ENCODE results near the gene B3GNT7. TPM values are rescaled to one million over a fixed set of nuclear protein-coding genes. Genes with fewer than 3 reads are reported as not detected.
"Not testable (repeated sequence)": the region's sequence is repeated elsewhere in the genome, so short reads cannot be mapped to it uniquely, and the experiment has no call there.

B3GNT7 gene
- total RNA-seq, 2 experiments from 2014 or later = 7.8 to 8.7 TPM

GRCh38 chr2:231429152-231429551 lies 33.6 kb downstream of the B3GNT7 start:
- Histone ChIP-seq H3K27ac (ENCODE audit: low read depth, low read length, poor library complexity, severe bottlenecking) (no peak overlapping the region), H3K9me2 (ENCODE audit: insufficient read depth, low read length) (no peaks in the 10 kb centered on the region), H3K4me2 (ENCODE audit: low read length) (no peak overlapping the region), H3K4me3 (ENCODE audit: low read depth, low read length, poor library complexity, severe bottlenecking) (no peak overlapping the region), H4K20me1 (ENCODE audit: insufficient read depth, low read length) (no peaks in the 10 kb centered on the region), H3K9me3 (ENCODE audit: low read length) (no peaks in the 10 kb centered on the region), H3K4me1 (ENCODE audit: insufficient read depth, low read length, poor library complexity, severe bottlenecking) (no peaks in the 10 kb centered on the region), H2AFZ (ENCODE audit: low read length) (no peak overlapping the region), H3K79me2 (ENCODE audit: insufficient read depth, low read depth, low read length) (no peaks in the 10 kb centered on the region), H3K36me3 (ENCODE audit: insufficient read depth, low read length) (no peaks in the 10 kb centered on the region)
- CTCF ChIA-PET (ENCODE audit: unreplicated experiment) = no interaction called here
- BruUV-seq (replicated peaks) = no TSS peak
- no peak for DNase-seq (ENCODE audit: low spot score)
- POLR2A ChIA-PET = no interaction called here
- TF ChIP-seq CTCF (conservative IDR thresholded peaks at IDR 0.05; ENCODE audit: low read length) (no peak), EZH2phosphoT487 (IDR thresholded peaks at IDR 0.05; ENCODE audit: borderline replicate concordance, low read depth, low read length) (no peak)
- intact Hi-C loops (cut with micrococcal nuclease; ENCODE audit: unreplicated experiment) = no loop called here

GRCh38 chr2:231429901-231430300 lies 34.4 kb downstream of the B3GNT7 start:
- no peak for TF ChIP-seq CTCF (conservative IDR thresholded peaks at IDR 0.05; ENCODE audit: low read length)
- no peak for TF ChIP-seq EZH2phosphoT487 (IDR thresholded peaks at IDR 0.05; ENCODE audit: borderline replicate concordance, low read depth, low read length)

GRCh38 chr2:231430437-231430836 lies 34.9 kb downstream of the B3GNT7 start:
- H3K9me2 ChIP-seq (ENCODE audit: insufficient read depth, low read length); H3K79me2 ChIP-seq (ENCODE audit: insufficient read depth, low read depth, low read length); intact Hi-C loops (cut with micrococcal nuclease; ENCODE audit: unreplicated experiment); H3K4me3 ChIP-seq (ENCODE audit: low read depth, low read length, poor library complexity, severe bottlenecking); H3K36me3 ChIP-seq (ENCODE audit: insufficient read depth, low read length); BruUV-seq (replicated peaks); H3K27ac ChIP-seq (ENCODE audit: low read depth, low read length, poor library complexity, severe bottlenecking); H3K4me1 ChIP-seq (ENCODE audit: insufficient read depth, low read length, poor library complexity, severe bottlenecking); DNase-seq (ENCODE audit: low spot score); H4K20me1 ChIP-seq (ENCODE audit: insufficient read depth, low read length); CTCF ChIA-PET (ENCODE audit: unreplicated experiment); H2AFZ ChIP-seq (ENCODE audit: low read length); H3K9me3 ChIP-seq (ENCODE audit: low read length); H3K4me2 ChIP-seq (ENCODE audit: low read length): not testable (repeated sequence)
- POLR2A ChIA-PET = interaction anchor here (0.6 kb wide), 1 partner anchor 322 kb away, joined by 3 read pairs; no protein-coding TSS in a partner anchor

More at GRCh38 chr2:231429901-231430300, 34.4 kb downstream of the B3GNT7 start:
- no peaks in the 10 kb centered on the region for H3K9me2 ChIP-seq (ENCODE audit: insufficient read depth, low read length)
- no peak overlapping the region for H3K4me2 ChIP-seq (ENCODE audit: low read length)
- H3K79me2 ChIP-seq (ENCODE audit: insufficient read depth, low read depth, low read length) = no peaks in the 10 kb centered on the region
- CTCF ChIA-PET (ENCODE audit: unreplicated experiment) = no interaction called here
- H3K27ac ChIP-seq (ENCODE audit: low read depth, low read length, poor library complexity, severe bottlenecking) = no peak overlapping the region
- no peaks in the 10 kb centered on the region for H3K9me3 ChIP-seq (ENCODE audit: low read length)
- no peak overlapping the region for H2AFZ ChIP-seq (ENCODE audit: low read length)
- H3K4me3 ChIP-seq (ENCODE audit: low read depth, low read length, poor library complexity, severe bottlenecking) = no peak overlapping the region
- no peaks in the 10 kb centered on the region for H4K20me1 ChIP-seq (ENCODE audit: insufficient read depth, low read length)
- no peaks in the 10 kb centered on the region for H3K4me1 ChIP-seq (ENCODE audit: insufficient read depth, low read length, poor library complexity, severe bottlenecking)
- no peak for DNase-seq (ENCODE audit: low spot score)
- POLR2A ChIA-PET = interaction anchor here (0.6 kb wide), 1 partner anchor 322 kb away, joined by 3 read pairs; no protein-coding TSS in a partner anchor
- no peaks in the 10 kb centered on the region for H3K36me3 ChIP-seq (ENCODE audit: insufficient read depth, low read length)
- BruUV-seq (replicated peaks) = no TSS peak
- intact Hi-C loops (cut with micrococcal nuclease; ENCODE audit: unreplicated experiment) = no loop called here
